Nephron progenitor cell (in vitro differentiated cells): Measurements from ENCODE around the gene MARF1.

Experiments
- DNase-seq: peaks from one replicate; pipeline ENCODE4 v3.0.0; 2021
- H3K27ac Mint-ChIP-seq: 2 replicates; pipeline ENCODE4 v1.8.0; 2021; ENCODE audit warnings: mild to moderate bottlenecking, moderate library complexity, mixed read lengths
- H3K27me3 Mint-ChIP-seq: 2 replicates; pipeline ENCODE4 v1.8.0; 2021; ENCODE audit warnings: mild to moderate bottlenecking, low read depth, mixed read lengths; ENCODE audit not compliant: poor library complexity
- H3K36me3 Mint-ChIP-seq: 2 replicates; pipeline ENCODE4 v1.8.0; 2021; ENCODE audit warnings: low read depth, mixed read lengths
- H3K4me1 Mint-ChIP-seq: 2 replicates; pipeline ENCODE4 v1.8.0; 2021; ENCODE audit warnings: mixed read lengths
- H3K4me3 Mint-ChIP-seq: 2 replicates; pipeline ENCODE4 v1.8.0; 2021; ENCODE audit warnings: mild to moderate bottlenecking, moderate library complexity, mixed read lengths
- H3K9me3 Mint-ChIP-seq: 2 replicates; pipeline ENCODE4 v1.8.0; 2021; ENCODE audit warnings: mild to moderate bottlenecking, moderate library complexity, mixed read lengths
- CTCF ChIP-seq: fragments of 200-600 bp; sonication (generic); IDR thresholded peaks from 2 replicates; pipeline ENCODE4 v1.5.0; 2021; ENCODE audit warnings: antibody characterized with exemption

Gene MARF1

GRCh38 chr16:15635926-15636325, 7.0 kb downstream of the MARF1 start:
- no peak for DNase-seq
- no peak overlapping the region for H3K27ac Mint-ChIP-seq
- no peak for TF ChIP-seq CTCF
- peaks cover 12% of the 10 kb centered on the region for H3K4me1 Mint-ChIP-seq
- H3K27me3 Mint-ChIP-seq = no peaks in the 10 kb centered on the region
- H3K4me3 Mint-ChIP-seq = no peak overlapping the region
- H3K36me3 Mint-ChIP-seq = peaks cover 79% of the 10 kb centered on the region
- H3K9me3 Mint-ChIP-seq = no peaks in the 10 kb centered on the region

GRCh38 chr16:15631730-15632409, 11.1 kb downstream of the MARF1 start:
- H3K36me3 Mint-ChIP-seq = peaks cover 75% of the 10 kb centered on the region
- H3K27ac Mint-ChIP-seq = no peak overlapping the region

GRCh38 chr16:15621889-15622288, 21.1 kb downstream of the MARF1 start:
- H3K4me1 Mint-ChIP-seq = peaks cover 26% of the 10 kb centered on the region
- TF ChIP-seq CTCF = no peak
- H3K27ac Mint-ChIP-seq = peak overlapping the region; percentile 94
- no peak for DNase-seq
- peaks cover 3% of the 10 kb centered on the region for H3K27me3 Mint-ChIP-seq
- H3K9me3 Mint-ChIP-seq = no peaks in the 10 kb centered on the region
- no peak overlapping the region for H3K4me3 Mint-ChIP-seq
- peaks cover 74% of the 10 kb centered on the region for H3K36me3 Mint-ChIP-seq

More at GRCh38 chr16:15631730-15632409, 11.1 kb downstream of the MARF1 start:
- H3K4me1 Mint-ChIP-seq = peaks cover 9% of the 10 kb centered on the region
- no peak for TF ChIP-seq CTCF
- DNase-seq = no peak
- H3K27me3 Mint-ChIP-seq = no peaks in the 10 kb centered on the region
- no peak overlapping the region for H3K4me3 Mint-ChIP-seq
- H3K9me3 Mint-ChIP-seq = no peaks in the 10 kb centered on the region

- H3K4me3 Mint-ChIP-seq = no peak overlapping the region
- peaks cover 79% of the 10 kb centered on the region for H3K36me3 Mint-ChIP-seq
- no peak for TF ChIP-seq CTCF
- no peak for DNase-seq
- H3K27me3 Mint-ChIP-seq = peaks cover 3% of the 10 kb centered on the region
- H3K9me3 Mint-ChIP-seq = no peaks in the 10 kb centered on the region
- peaks cover 26% of the 10 kb centered on the region for H3K4me1 Mint-ChIP-seq
- peak overlapping the region; percentile 94 for H3K27ac Mint-ChIP-seq
Measured at GRCh38 chr16:15621456-15621855, 21.5 kb downstream of the MARF1 start.

- TF ChIP-seq CTCF = no peak
- H3K36me3 Mint-ChIP-seq = peaks cover 83% of the 10 kb centered on the region
- no peak for DNase-seq
- H3K4me1 Mint-ChIP-seq = peaks cover 26% of the 10 kb centered on the region
- H3K9me3 Mint-ChIP-seq = no peaks in the 10 kb centered on the region
- peak overlapping the region; percentile 51 for H3K27ac Mint-ChIP-seq
- H3K4me3 Mint-ChIP-seq = no peak overlapping the region
- no peaks in the 10 kb centered on the region for H3K27me3 Mint-ChIP-seq
Measured at GRCh38 chr16:15620611-15621195, 22.3 kb downstream of the MARF1 start.

GRCh38 chr16:15618392-15618791, 24.6 kb downstream of the MARF1 start:
- TF ChIP-seq CTCF = no peak
- no peak overlapping the region for H3K27ac Mint-ChIP-seq
- peaks cover 31% of the 10 kb centered on the region for H3K4me1 Mint-ChIP-seq
- DNase-seq = no peak
- H3K27me3 Mint-ChIP-seq = no peaks in the 10 kb centered on the region
- H3K9me3 Mint-ChIP-seq = no peaks in the 10 kb centered on the region
- H3K36me3 Mint-ChIP-seq = peaks cover 75% of the 10 kb centered on the region
- H3K4me3 Mint-ChIP-seq = no peak overlapping the region
